Smooth muscle cell (in vitro differentiated cells): ENCODE results near the gene GMPPA. TPM values are rescaled to one million over a fixed set of nuclear protein-coding genes. Genes with fewer than 3 reads are reported as not detected.

Experiments used
- DNase-seq: peaks from one replicate; lab custom pipeline; 2025; ENCODE audit not compliant: unreplicated experiment; lab: John Stamatoyannopoulos, UW
- H2AFZ ChIP-seq: fragments of 200-600 bp; sonication (generic); 2 replicates; pipeline ENCODE4 v1.6.0; 2016; ENCODE audit warnings: antibody characterized with exemption, low read depth, mild to moderate bottlenecking
- H3F3A ChIP-seq: fragments of 200-600 bp; sonication (generic); 2 replicates; pipeline ENCODE4 v1.6.0; 2017; ENCODE audit warnings: antibody characterized with exemption, low read depth
- H3K27ac ChIP-seq: fragments of 200-600 bp; sonication (generic); 2 replicates; pipeline ENCODE4 v1.5.1; 2016; ENCODE audit warnings: low read depth, mild to moderate bottlenecking
- H3K27me3 ChIP-seq: fragments of 200-600 bp; sonication (generic); 2 replicates; pipeline ENCODE4 v1.6.1; 2016; ENCODE audit warnings: low read depth, mild to moderate bottlenecking
- H3K36me3 ChIP-seq: fragments of 200-600 bp; sonication (generic); 2 replicates; pipeline ENCODE4 v1.5.1; 2016; ENCODE audit warnings: low read depth
- H3K4me1 ChIP-seq: fragments of 200-600 bp; sonication (generic); 2 replicates; pipeline ENCODE4 v1.5.1; 2016; ENCODE audit warnings: low read depth
- H3K4me2 ChIP-seq: fragments of 200-600 bp; sonication (generic); 2 replicates; pipeline ENCODE4 v1.6.0; 2016; ENCODE audit warnings: mild to moderate bottlenecking
- H3K4me3 ChIP-seq: fragments of 200-600 bp; sonication (generic); 2 replicates; pipeline ENCODE4 v1.5.1; 2016; ENCODE audit warnings: mild to moderate bottlenecking
- H3K79me2 ChIP-seq: fragments of 200-600 bp; sonication (generic); 2 replicates; pipeline ENCODE4 v1.6.0; 2016; ENCODE audit warnings: low read depth, mild to moderate bottlenecking
- H3K9ac ChIP-seq: fragments of 200-600 bp; sonication (generic); 2 replicates; pipeline ENCODE4 v1.6.0; 2016; ENCODE audit warnings: low read depth
- H3K9me3 ChIP-seq: fragments of 200-600 bp; sonication (generic); replicated peaks from 2 replicates; pipeline ENCODE4 v1.5.1; 2016; ENCODE audit warnings: low read depth
- H4K20me1 ChIP-seq: fragments of 200-600 bp; sonication (generic); 2 replicates; pipeline ENCODE4 v1.6.0; 2016; ENCODE audit warnings: low read depth
- CTCF ChIP-seq: fragments of 200-600 bp; sonication (generic); IDR thresholded peaks from 2 replicates; pipeline ENCODE4 v1.5.1; 2017; ENCODE audit warnings: borderline replicate concordance, mild to moderate bottlenecking, antibody characterized with exemption; ENCODE audit not compliant: insufficient read depth, poor library complexity, severe bottlenecking
- WGBS: methylation state at CpG from one replicate; pipeline ENCODE4 v1.1.7; 2016; ENCODE audit warnings: low lambda C conversion rate; 5-methylcytosine and 5-hydroxymethylcytosine counted together
- polyA plus RNA-seq: library from polyadenylated mRNA; unstranded; fragments of >200 nt; fragmentation: Nextera tagmentation; extraction: Ambion mirVana; gene quantifications from 2 replicates; pipeline ENCODE4 v1.2.1, GENCODE V29; 2016
- total RNA-seq: library from RNA; depleted of rRNA; stranded (reverse); fragments of >200 nt; gene quantifications from 2 replicates; pipeline ENCODE4 v1.2.3, GENCODE V29; 2014

Gene GMPPA
- total and polyA plus RNA-seq, 2 experiments from 2014 or later: 59.3 to 81.7 TPM

GRCh38 chr2:219515874-219516629 is 17.4 kb downstream of the GMPPA start:
- Histone ChIP-seq H3K4me2 (no peak overlapping the region), H3K27me3 (peaks cover 21% of the 10 kb centered on the region), H3K4me1 (peaks cover 38% of the 10 kb centered on the region), H3K9ac (no peak overlapping the region), H4K20me1 (no peaks in the 10 kb centered on the region), H3K79me2 (no peaks in the 10 kb centered on the region), H3K36me3 (no peaks in the 10 kb centered on the region), H3K9me3 (no peaks in the 10 kb centered on the region), H2AFZ (no peak overlapping the region), H3K4me3 (no peak overlapping the region), H3K27ac (no peak overlapping the region), H3F3A (no peaks in the 10 kb centered on the region)
- TF ChIP-seq CTCF: no peak
- no peak for DNase-seq
- WGBS: 88% methylated on average over 16 of the region's 17 CpGs

GRCh38 chr2:219516888-219517287 is 18.2 kb downstream of the GMPPA start:
- Histone ChIP-seq H3K27ac (no peak overlapping the region), H3K4me3 (no peak overlapping the region), H3K27me3 (peaks cover 20% of the 10 kb centered on the region), H3F3A (no peaks in the 10 kb centered on the region), H3K9ac (no peak overlapping the region), H4K20me1 (peaks cover 4% of the 10 kb centered on the region), H2AFZ (no peak overlapping the region), H3K4me1 (peaks cover 39% of the 10 kb centered on the region), H3K79me2 (no peaks in the 10 kb centered on the region), H3K36me3 (no peaks in the 10 kb centered on the region), H3K4me2 (no peak overlapping the region), H3K9me3 (no peaks in the 10 kb centered on the region)
- no peak for DNase-seq
- no peak for TF ChIP-seq CTCF
- WGBS: 88% methylated on average over 4 of the region's 7 CpGs

DNA sequence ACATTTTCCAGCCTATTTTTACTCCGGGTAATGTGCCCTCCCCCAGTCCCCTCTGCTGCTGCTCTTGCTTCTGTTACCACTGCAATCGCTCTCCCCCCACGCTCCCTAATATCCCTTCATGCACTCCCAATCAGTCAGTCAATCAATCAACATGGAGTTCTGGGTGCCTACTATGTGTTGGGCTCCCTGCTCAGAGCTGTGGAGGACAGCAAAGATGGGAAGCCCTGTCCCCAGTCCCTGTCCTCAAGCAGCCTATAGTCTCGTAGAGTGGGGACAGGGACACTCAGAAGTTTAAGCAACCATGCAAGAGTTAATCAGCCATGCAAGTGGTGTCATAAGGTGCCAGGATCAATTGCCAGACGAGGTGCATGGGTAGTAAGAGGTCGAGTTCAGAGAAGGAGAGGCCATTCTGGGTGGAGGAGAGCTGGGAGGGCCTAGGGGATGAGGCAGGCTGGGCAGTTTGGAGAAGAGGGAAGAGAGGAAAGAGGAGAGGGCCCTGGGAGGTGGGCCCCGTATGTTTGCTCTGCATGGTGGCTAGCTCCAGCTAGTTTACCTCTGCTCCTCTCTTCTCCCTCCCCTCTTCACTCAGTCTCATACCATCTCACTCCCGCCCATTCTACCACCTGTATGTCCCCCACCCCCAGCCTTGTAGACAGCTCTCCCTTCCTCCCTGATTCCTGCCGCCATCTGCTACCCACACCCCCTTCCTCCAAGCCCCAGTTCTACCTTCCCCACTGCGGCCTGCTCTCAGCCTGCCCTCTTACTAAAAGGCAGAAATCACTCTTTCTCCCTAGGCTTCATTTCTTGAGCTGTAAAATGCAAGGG is 19.5 kb downstream of the GMPPA start:
- H3K4me1 ChIP-seq: peaks cover 37% of the 10 kb centered on the region
- 64% methylated on average over 8 of the region's 10 CpGs for WGBS

More for the DNA sequence above, 19.5 kb downstream of the GMPPA start:
- no peaks in the 10 kb centered on the region for H3K36me3 ChIP-seq
- H3K27ac ChIP-seq: no peak overlapping the region
- DNase-seq: no peak
- H3K9me3 ChIP-seq: no peaks in the 10 kb centered on the region
- peaks cover 10% of the 10 kb centered on the region for H3K27me3 ChIP-seq
- no peak overlapping the region for H3K4me2 ChIP-seq
- peaks cover 5% of the 10 kb centered on the region for H4K20me1 ChIP-seq
- no peak overlapping the region for H2AFZ ChIP-seq
- H3K9ac ChIP-seq: no peak overlapping the region
- H3K4me3 ChIP-seq: no peak overlapping the region
- H3F3A ChIP-seq: no peaks in the 10 kb centered on the region
- no peak for TF ChIP-seq CTCF
- no peaks in the 10 kb centered on the region for H3K79me2 ChIP-seq
